Left colon (tissue), 2 donors: ENCODE data around the gene TXNDC11. TPM values are rescaled to one million over a fixed set of nuclear protein-coding genes. Genes with fewer than 3 reads are reported as not detected.

Experiments
- total RNA-seq, 2 donors: library from RNA; stranded (reverse); fragmentation: NEBNext Ultra II Directional; extraction: Animal tissue kit (Norgen Biotek cat#: 25700); gene quantifications; one replicate each; pipeline ENCODE4 v1.2.1, GENCODE V29; 2021
- donor health status: DM: no; HTN: no; CAD: no.
- donor health status: DM: yes; HTN: yes; CAD: no.

The TXNDC11 gene
- total RNA-seq, 2 donors from 2014 or later, result 67.4 TPM

Other genes with a start within 250 kb of the TXNDC11 start
- 100 to 1,000 TPM; 171 to 240 TPM for gene LITAF, start 155.9 kb downstream of the TXNDC11 start, total RNA-seq
- 1 to 10 TPM; 2.4 to 7.6 TPM for gene SNN, start 74.4 kb downstream of the TXNDC11 start, total RNA-seq
- gene ZC3H7A, start 54.4 kb upstream of the TXNDC11 start, total RNA-seq, result 10 to 100 TPM; 34.4 to 43.7 TPM
- 10 to 100 TPM; 82.8 to 91.6 TPM for gene RSL1D1, start 108.7 kb upstream of the TXNDC11 start, total RNA-seq
- gene GSPT1, start 173.1 kb upstream of the TXNDC11 start, total RNA-seq, result 100 to 1,000 TPM; 105 to 121 TPM
- gene NPIPB2, start 199.2 kb upstream of the TXNDC11 start, total RNA-seq, result 10 to 100 TPM; 13.0 to 15.1 TPM
- gene TNFRSF17, start 222.4 kb upstream of the TXNDC11 start, total RNA-seq, result 1 to 10 TPM in 1 of 2 donors, under 1 TPM in 1; 0.70 to 5.0 TPM
- 10 to 100 TPM; 19.1 to 20.3 TPM for gene SNX29, start 233.9 kb upstream of the TXNDC11 start, total RNA-seq